A673 (cell line): ENCODE data around the gene TNFAIP8L3. TPM values are rescaled to one million over a fixed set of nuclear protein-coding genes. Genes with fewer than 3 reads are reported as not detected.

Experiments
- BruUV-seq: library from RNA; stranded (reverse); fragments of 400-500 nt; replicated peaks from 2 replicates; lab custom pipeline; 2021; lab: Mats Ljungman, UMichigan
- CTCF ChIA-PET: fragments of 300-600 bp; sonication (Branson Sonifier 250); formaldehyde crosslinking; loops from one replicate; lab custom pipeline; 2022; ENCODE audit warnings: antibody characterized with exemption; lab: Charles Lee
- POLR2A ChIA-PET: fragments of 300-600 bp; sonication (Branson Sonifier 250); formaldehyde crosslinking; loops from one replicate; lab custom pipeline; 2022; ENCODE audit warnings: antibody characterized with exemption; ENCODE audit not compliant: low non-redundant PET; lab: Charles Lee
- DNase-seq: peaks from one replicate; pipeline ENCODE4 v3.0.0-alpha.2; 2015; ENCODE audit warnings: low spot score
- H3K27ac ChIP-seq: fragments of 200-600 bp; sonication (generic); 2 replicates; pipeline ENCODE4 v1.5.1; 2016; ENCODE audit warnings: mixed run types, low read depth, mild to moderate bottlenecking, mixed read lengths, antibody characterized with exemption, low read length; ENCODE audit not compliant: poor library complexity, severe bottlenecking
- H3K27me3 ChIP-seq: fragments of 200-600 bp; sonication (generic); replicated peaks from 2 replicates; pipeline ENCODE4 v1.6.1; 2017; ENCODE audit warnings: mixed run types, low read depth, mild to moderate bottlenecking, mixed read lengths, antibody characterized with exemption, low read length; ENCODE audit not compliant: insufficient read depth, poor library complexity
- H3K36me3 ChIP-seq: fragments of 200-600 bp; sonication (generic); 2 replicates; pipeline ENCODE4 v1.6.1; 2016; ENCODE audit warnings: mixed run types, mild to moderate bottlenecking, mixed read lengths, antibody characterized with exemption, low read length; ENCODE audit not compliant: insufficient read depth, poor library complexity, severe bottlenecking
- H3K4me1 ChIP-seq: fragments of 200-600 bp; sonication (generic); 2 replicates; pipeline ENCODE4 v1.6.1; 2017; ENCODE audit warnings: mixed run types, mild to moderate bottlenecking, mixed read lengths, antibody characterized with exemption, low read length; ENCODE audit not compliant: insufficient read depth, poor library complexity, severe bottlenecking
- H3K4me3 ChIP-seq: fragments of 200-600 bp; sonication (generic); 2 replicates; pipeline ENCODE4 v1.5.1; 2016; ENCODE audit warnings: low read depth, mixed run types, mild to moderate bottlenecking, mixed read lengths, low read length; ENCODE audit not compliant: poor library complexity, severe bottlenecking
- H3K9me3 ChIP-seq: fragments of 200-600 bp; sonication (generic); 2 replicates; pipeline ENCODE4 v1.6.1; 2016; ENCODE audit warnings: mixed run types, low read depth, mild to moderate bottlenecking, mixed read lengths, antibody characterized with exemption, low read length; ENCODE audit not compliant: poor library complexity, severe bottlenecking
- CTCF ChIP-seq: fragments of 300-800, 200-600 bp; sonication (generic); conservative IDR thresholded peaks from 2 replicates; pipeline ENCODE4 v1.5.1; 2017; ENCODE audit warnings: low read depth, mild to moderate bottlenecking, antibody characterized with exemption, low read length, moderate library complexity, mixed read lengths
- EZH2 ChIP-seq: fragments of 200-600 bp; sonication (generic); IDR thresholded peaks from 2 replicates; pipeline ENCODE4 v1.6.1; 2017; ENCODE audit warnings: borderline replicate concordance, low read depth, mild to moderate bottlenecking, mixed read lengths, antibody characterized with exemption, low read length; ENCODE audit not compliant: poor library complexity, severe bottlenecking
- intact Hi-C: fragments of 100-400 bp; cut with micrococcal nuclease; formaldehyde crosslinking; loops from one replicate; pipeline ENCODE4 v1.10.0; 2022; ENCODE audit not compliant: unreplicated experiment
- total RNA-seq: library from RNA; stranded (reverse); gene quantifications from 2 replicates; pipeline ENCODE4 v1.2.3, GENCODE V29; 2021

TNFAIP8L3 gene
- total RNA-seq, 1 experiment from 2014 or later = 0.15 TPM

- CTCF ChIA-PET = no interaction called here
- TF ChIP-seq EZH2 (no peak), CTCF (no peak)
- no TSS peak for BruUV-seq
- H3K36me3 ChIP-seq = no peaks in the 10 kb centered on the region
- no peak for DNase-seq
- H3K4me3 ChIP-seq = no peak overlapping the region
- no peak overlapping the region for H3K27ac ChIP-seq
- no peaks in the 10 kb centered on the region for H3K27me3 ChIP-seq
- POLR2A ChIA-PET = no interaction called here
- intact Hi-C loops = no loop called here
- H3K4me1 ChIP-seq = no peaks in the 10 kb centered on the region
- no peaks in the 10 kb centered on the region for H3K9me3 ChIP-seq
Observed at GRCh38 chr15:51139091-51139490, 44.4 kb upstream of the TNFAIP8L3 start.

GRCh38 chr15:51137880-51138430, 43.2 kb upstream of the TNFAIP8L3 start:
- Histone ChIP-seq H3K4me1 (no peaks in the 10 kb centered on the region), H3K27ac (no peak overlapping the region), H3K9me3 (no peaks in the 10 kb centered on the region), H3K36me3 (no peaks in the 10 kb centered on the region), H3K4me3 (no peak overlapping the region), H3K27me3 (no peaks in the 10 kb centered on the region)
- intact Hi-C loops = no loop called here
- TF ChIP-seq CTCF (no peak), EZH2 (no peak)
- no peak for DNase-seq
- POLR2A ChIA-PET = no interaction called here
- no TSS peak for BruUV-seq
- CTCF ChIA-PET = no interaction called here

- ChIA-PET CTCF (no interaction called here), POLR2A (no interaction called here)
- Histone ChIP-seq H3K4me3 (no peak overlapping the region), H3K4me1 (no peaks in the 10 kb centered on the region), H3K27ac (no peak overlapping the region), H3K27me3 (no peaks in the 10 kb centered on the region), H3K9me3 (no peaks in the 10 kb centered on the region), H3K36me3 (no peaks in the 10 kb centered on the region)
- DNase-seq = no peak
- no peak for TF ChIP-seq EZH2
- TF ChIP-seq CTCF = no peak
- no TSS peak for BruUV-seq
- intact Hi-C loops = no loop called here
Observed at GRCh38 chr15:51137024-51137423, 42.3 kb upstream of the TNFAIP8L3 start.
